GM20431 (cell line): ENCODE measurements around the gene HS3ST3B1.

Experiments used
- in situ Hi-C: fragments of 300-500 bp; cut with MseI, MboI; formaldehyde crosslinking; loops from one replicate; pipeline ENCODE4 v1.15.0; 2020; ENCODE audit warnings: low sequenced_read_pairs; ENCODE audit not compliant: unreplicated experiment

HS3ST3B1 gene

DNA sequence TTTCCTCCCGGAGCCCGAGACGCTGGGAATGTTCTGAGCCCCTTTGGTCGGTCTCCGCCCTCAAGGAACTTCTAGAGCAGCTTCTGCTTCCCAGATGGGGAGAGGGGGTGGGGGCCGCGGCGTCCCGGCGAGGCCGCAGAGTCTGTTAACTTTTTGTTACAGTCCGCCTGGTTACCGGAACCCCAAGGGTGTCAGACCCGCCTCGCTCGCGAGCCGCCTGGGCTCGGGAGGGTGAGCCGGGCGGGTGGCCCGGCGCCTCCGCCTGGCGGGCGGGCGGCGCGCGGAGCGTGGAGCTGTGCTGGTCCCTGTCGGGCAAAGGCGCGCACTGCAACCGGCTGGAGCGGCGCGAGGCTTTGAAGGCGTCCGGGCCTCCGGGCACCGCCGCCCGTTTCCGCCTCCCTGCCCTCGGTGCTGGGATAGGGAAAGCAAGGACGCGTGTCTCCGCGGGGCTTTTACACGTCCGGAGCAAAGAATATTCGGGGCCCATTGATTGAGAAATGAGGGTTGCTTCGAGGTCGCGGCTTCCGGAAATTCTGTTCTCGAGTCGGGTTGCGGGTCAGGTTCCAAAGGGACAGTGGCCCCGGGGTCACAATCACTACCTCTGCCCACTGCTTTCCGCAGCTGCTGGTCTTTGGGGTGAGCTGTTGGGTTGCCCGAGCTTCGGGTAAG lies 1.7 kb downstream of the HS3ST3B1 start:
- in situ Hi-C loops: loop anchor here (25.0 kb wide), 1 partner anchor 715 kb away; no protein-coding TSS in a partner anchor

DNA sequence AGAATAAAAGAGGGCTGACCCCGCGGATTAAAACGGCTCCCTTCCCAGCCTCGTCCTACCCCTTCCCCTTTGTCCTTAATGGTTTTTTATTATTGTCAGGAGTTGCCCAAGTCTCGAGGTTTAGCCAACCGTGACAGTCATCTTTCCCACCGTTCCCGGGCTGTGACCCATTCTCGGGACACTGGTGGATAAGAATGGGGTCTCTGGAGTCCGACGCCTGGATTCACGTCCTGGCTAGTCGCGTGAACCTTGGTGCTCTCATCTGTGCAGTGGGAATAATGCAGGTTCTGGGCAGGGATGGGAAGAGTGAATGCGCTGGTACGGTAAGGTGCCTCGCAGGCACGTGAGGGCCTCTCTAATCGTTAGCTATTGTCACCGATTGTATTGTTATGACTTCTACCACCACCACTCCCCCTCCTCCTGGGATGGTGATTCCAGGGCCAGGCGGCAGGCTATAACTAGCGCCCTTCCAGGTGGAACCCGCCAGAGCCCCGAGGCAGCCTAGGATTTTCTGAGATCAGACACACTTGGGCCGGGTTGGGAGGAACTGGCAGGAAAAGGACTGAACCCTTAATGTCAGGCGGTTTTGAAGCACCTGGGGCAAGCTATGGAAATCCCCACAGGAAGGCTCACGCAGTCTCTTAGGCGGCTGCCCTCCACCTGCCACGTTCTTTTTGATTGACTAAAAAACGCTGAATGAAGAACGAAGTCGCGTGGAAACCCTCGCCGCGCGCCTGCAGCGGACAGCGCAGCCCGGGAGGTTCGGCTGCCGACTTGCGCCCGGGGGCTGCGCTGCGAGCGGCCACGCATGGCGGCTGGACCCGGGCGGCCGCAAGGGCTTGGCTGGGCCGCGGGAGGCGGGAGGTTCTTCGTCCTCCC lies 2.7 kb downstream of the HS3ST3B1 start:
- in situ Hi-C loops: loop anchor here (25.0 kb wide), 1 partner anchor 716 kb away; no protein-coding TSS in a partner anchor

DNA sequence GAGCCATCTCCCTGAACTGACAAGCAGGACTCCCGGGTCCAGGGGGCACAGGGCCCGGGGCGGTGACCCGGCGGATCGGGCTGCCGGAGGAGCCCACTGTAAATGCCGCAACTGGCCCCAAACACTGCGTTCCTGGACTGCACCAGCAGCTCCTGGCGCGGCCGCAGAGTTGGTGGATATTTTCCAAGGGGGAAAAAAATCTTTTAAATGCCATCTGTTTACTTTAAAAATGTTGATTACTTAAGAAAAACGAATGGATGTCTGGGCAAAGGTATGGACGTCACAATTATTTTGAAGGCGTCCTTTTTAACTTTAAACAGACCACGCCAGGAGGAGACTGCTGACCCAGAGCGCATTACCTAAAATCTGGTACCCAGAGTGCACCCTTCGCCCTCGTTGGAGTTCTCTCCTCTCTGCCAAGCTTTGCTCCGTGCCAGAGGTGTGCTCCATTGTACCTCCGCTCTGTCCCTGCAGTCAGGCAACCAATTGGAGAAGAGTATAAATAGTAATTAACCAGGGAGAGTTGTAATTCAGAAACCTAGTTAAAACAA lies 3.4 kb downstream of the HS3ST3B1 start:
- in situ Hi-C loops: loop anchor here (25.0 kb wide), 1 partner anchor 717 kb away; no protein-coding TSS in a partner anchor

DNA sequence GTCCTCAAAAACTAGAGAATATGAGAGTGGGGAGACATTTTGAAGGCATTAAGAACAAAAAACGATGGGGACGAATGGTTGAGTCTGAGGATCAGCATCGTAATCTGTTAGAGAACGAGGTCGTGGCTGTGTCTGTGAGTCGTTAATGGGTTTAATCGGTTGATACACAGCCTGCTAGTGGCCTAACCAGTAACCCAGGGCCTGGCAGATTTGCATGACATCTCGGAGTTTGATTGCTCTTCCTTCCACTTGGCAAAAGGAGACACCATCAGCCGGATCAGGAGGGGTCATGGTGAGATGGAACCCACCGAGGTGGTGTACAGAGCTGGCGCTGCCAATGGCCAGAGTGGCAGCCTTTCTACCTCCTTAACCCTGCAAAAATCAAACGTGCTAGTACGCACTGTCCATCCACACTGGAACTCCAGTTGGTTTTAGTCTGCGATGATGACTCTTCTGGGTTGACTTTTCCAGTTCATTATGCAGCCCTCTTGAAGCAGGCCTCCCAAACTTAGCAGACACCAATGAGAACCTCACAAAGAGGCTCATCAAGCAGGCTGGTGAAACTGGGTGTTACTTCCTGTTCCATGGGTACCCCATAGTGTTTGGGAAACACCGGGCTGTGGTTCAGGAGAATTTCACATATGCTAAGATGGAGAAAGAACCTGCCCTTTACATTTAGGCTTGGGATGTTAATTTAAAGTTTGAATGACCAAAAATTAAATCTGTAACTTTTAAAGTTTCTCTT lies 4.1 kb downstream of the HS3ST3B1 start:
- in situ Hi-C loops: loop anchor here (25.0 kb wide), 1 partner anchor 718 kb away; no protein-coding TSS in a partner anchor

DNA sequence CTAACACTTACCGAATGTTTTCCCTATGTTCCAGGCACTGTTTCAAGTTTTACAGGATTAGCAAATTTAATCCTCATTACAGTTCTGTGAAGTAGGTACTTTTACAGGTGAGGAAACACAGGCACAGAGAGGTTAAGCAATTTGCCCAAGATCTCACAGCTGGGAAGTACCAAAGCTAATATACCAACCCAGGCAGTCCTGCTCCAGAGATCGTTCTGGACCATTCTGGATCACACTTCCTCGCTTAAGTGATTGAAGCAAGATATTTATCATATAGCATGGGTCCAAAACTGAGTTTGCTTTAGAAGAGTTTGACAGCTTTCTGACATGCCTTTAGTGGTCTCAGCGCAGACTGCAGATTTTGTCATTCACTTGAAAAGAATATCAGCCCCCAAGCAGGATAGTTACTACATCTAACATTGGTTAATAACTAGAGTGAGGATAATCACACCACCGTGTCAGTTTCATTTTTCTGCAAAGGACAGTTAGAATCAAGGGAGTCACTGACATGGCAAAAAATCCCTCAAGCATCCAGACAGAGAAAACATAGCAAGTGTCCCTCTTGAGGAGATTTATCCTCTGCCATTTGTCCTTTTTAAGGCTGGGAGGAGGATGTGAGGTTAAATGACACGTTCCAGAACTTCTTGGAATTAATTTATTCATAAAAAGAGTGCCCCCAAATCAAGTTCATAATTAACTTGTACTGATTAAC lies 5.1 kb downstream of the HS3ST3B1 start:
- in situ Hi-C loops: loop anchor here (25.0 kb wide), 1 partner anchor 719 kb away; no protein-coding TSS in a partner anchor

DNA sequence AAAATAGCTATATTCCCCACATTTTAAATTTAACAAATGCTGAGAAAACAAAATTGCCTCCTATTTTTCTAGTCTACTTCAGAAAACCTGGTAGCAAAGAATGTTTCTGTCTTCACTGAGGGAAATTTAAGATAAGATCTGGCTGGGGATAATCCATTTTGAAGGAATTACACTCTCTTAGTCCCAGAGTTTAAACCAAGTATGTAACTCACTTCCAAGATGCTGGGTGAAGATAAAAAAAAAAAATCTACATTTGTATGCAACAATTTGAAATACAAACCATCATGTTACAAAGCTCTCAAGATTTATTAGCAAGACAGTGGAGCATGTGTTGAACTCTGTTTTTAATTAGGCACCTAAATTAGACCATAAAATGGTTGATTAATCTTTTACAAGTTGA lies 5.7 kb downstream of the HS3ST3B1 start:
- in situ Hi-C loops: loop anchor here (25.0 kb wide), 1 partner anchor 719 kb away; no protein-coding TSS in a partner anchor

DNA sequence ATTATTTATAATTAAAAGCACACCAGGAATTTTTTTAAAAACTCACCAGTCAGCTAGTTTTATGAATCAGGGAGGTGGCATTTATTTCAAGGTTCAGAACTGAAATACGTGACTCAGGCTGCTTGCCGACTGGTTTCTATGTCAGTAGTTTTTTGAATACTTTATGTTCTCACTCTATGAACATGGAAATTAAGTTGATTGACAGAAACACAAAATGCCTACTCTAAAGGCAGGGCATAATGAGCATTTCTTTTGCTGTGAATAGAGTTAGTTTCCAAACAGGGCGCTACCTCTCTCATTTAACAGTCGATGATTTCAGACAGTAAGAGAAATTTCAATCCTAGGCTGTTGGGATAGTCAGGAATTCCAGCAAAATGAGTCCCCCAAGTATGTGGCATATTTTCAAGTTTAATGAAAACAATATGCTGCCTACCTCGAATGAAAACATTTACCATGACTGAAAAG lies 6.7 kb downstream of the HS3ST3B1 start:
- in situ Hi-C loops: loop anchor here (25.0 kb wide), 1 partner anchor 720 kb away; no protein-coding TSS in a partner anchor

DNA sequence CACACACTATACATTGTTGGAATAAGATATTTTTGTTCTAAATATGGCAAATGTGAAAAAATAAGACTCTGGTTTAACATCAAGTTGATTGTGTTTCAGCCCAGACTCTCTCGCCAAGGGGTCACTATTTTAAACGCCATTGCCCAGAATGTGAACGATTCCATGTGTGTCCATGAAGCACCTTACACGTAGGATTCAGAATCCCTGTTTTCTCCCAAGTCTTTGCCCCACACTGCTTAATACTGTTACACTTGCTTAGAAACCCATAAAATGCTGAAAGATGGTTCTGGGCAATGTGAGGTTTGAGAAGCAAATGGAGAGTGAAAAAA lies 7.7 kb downstream of the HS3ST3B1 start:
- in situ Hi-C loops: loop anchor here (25.0 kb wide), 1 partner anchor 721 kb away; no protein-coding TSS in a partner anchor

DNA sequence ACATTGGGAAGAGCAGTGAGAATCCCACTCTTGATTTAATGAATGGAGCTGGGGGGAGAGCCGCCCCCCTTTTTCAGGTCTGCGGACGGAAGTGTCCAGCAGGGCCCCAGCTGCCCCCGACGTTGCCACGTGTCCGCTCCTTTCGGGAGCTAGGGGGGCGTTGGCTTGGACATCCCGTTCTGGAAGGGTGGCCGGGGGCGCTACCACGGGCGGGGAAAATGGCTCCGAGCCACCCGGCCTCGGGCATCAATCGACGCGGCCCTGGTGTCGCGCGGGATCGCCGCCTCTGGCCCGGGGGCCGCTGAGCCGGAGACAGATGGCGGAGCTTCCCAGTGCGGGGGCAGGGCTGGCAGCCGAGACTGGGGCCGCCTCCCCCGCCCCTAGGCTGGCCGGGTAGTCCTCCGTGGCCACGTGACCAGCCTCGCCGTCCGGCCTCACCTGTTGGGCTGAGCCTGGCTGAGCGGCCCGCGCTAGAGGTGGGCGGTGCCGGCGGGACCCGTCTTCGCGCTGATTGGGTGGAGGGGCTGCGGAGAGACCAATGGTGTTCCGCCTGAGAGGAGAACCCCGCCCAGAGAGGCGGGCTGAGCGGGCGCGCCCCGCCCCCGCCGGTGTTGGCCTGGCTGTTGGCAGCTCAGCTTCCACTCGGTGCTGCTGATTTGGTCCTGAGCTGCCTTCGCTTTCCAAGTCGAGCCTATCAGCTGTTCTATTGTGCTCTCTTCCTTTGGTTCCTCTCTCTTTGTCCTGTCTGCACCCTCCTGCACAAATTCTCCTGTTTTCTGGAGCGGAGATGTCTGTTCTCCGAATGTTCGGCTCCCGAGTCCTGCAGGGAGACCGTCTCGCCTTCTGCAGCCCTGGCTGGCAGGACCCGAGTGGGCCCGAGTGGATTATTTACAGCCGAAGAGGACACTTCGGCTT lies 8.3 kb downstream of the HS3ST3B1 start:
- in situ Hi-C loops: loop anchor here (25.0 kb wide), 1 partner anchor 722 kb away; no protein-coding TSS in a partner anchor

DNA sequence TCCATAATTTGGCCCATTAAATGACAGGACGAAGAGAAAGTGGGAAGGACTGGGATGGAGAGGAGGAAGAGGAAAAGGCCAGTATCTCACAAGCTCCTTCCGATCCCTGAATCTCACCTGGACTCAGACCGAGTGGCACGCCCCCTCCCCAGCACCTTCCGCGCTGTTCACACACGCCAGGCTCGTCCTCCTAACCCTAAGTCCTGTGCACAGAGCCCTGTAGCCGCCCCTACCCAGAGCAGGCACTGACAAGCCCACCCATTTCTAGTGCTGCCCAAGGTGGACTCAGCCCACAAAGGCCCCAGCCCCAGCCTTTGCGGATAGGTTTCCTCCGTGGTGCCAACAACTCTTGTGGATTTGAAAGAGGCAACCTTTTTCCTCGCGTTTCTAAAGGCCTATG lies 9.2 kb downstream of the HS3ST3B1 start:
- in situ Hi-C loops: loop anchor here (25.0 kb wide), 1 partner anchor 723 kb away; no protein-coding TSS in a partner anchor

DNA sequence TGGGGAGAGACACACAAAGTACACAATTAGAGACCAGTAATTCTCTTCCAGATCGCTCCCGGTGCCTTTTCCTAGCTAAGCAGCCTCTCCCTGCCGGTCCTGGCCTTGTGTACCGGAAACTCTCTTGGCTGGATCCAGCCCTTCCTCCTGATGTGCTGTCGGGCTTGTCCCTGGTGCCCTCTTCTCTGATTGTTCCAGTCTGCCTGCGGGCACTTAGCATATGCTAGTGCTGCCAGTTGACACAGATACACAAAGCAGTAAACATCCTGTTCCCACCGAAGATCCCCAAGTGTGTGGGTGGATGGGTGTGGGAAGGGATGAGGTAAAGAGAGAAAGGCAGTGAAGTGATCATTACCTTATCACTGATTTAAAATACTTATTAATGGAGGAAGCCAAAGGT lies 9.7 kb downstream of the HS3ST3B1 start:
- in situ Hi-C loops: loop anchor here (25.0 kb wide), 1 partner anchor 723 kb away; no protein-coding TSS in a partner anchor

DNA sequence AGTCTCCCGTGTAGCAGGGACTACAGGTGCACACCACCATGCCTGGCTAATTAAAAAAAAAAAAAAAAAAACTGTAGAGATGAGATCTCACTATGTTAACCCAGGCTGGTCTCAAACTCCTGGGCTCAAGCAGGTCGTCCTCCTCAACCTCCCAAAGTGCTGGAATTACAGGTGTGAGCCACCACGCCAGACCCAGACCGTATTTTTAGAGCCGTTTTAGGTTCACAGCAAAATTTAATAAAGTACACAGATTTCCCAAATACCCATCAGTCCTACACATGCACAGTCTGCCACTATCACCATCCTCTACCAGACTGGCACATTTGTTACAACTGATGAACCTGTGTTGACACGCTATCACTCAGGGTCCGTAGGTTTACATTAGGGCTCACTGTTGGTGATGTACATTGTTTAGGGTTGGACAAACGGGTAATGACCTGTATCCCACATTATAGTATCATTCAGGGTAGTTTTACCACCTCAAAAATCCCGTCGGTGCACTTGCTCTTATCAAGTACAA lies 10.4 kb downstream of the HS3ST3B1 start:
- in situ Hi-C loops: loop anchor here (25.0 kb wide), 1 partner anchor 724 kb away; no protein-coding TSS in a partner anchor

DNA sequence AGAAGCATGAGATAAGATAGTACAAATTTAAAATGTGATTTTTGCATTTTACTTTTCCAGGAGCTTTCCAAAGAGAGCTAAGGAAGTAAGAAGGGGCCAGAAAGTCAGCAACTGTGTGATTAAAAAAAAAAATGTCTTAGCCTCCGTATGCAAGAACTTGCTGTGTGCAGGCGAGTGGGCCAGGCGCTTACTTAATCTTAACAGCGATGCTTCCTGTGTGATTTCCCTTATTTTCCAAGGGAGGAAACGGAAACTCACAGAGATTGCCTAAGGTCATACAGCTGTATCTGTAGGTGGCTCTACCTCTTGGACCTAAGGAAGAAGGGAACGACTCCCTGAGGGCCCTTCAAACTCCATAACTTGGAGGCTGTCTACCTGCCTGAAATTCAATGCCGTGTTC lies 11.1 kb downstream of the HS3ST3B1 start:
- in situ Hi-C loops: loop anchor here (25.0 kb wide), 1 partner anchor 725 kb away; no protein-coding TSS in a partner anchor

DNA sequence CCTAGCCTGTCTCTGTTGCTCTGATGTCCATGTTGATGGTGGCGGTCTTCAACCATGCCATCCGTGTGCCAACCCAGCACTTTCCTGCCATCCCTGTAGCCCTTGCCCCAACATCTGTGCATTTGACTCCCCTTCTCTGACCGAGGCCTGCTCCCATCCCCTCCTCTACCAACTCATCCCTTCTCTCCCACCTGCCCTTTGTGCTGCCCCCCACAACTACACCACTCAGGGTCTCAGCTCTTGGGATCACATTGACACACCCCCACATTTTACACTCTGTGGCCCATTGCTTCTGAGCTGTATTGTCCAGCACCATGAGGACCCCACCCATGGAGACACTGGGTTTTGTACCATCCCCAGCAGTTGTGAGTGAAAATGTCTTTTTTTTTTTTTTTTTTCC lies 11.6 kb downstream of the HS3ST3B1 start:
- in situ Hi-C loops: loop anchor here (25.0 kb wide), 1 partner anchor 725 kb away; no protein-coding TSS in a partner anchor

DNA sequence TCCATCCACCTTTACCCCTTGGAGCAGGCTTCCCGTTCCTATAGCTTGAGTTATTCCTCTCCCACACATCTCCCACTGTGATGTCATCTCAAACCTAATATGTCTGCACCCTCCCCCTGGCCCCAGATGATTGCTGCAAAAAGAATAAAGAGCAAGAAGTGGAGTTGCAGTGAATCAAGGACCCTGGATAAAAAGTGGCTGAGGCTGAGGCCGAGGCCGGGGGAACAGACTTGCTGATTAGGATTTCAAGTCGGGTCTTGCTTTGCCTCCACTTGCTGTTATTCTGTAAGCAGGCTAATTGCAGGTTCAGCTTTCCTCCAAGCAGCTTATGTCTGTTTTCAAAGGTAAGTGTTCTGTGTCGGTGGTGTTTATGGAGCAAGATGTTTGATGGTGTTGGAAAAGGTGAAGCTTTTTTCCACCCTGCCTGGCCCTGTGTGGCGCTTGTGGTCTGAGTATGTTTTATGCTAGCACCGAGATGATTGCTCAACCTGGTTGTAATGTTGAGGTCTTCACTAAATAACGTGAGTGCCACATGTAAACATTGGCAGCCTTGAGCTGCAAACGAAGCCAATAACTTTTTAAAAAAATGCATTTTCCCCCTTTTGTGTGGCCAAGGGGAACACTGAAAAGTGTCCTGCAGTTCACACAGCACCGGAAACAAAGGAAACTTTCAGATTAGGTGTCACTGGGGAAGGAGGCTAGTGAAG lies 15.4 kb downstream of the HS3ST3B1 start:
- in situ Hi-C loops: loop anchor here (25.0 kb wide), 1 partner anchor 729 kb away; no protein-coding TSS in a partner anchor

DNA sequence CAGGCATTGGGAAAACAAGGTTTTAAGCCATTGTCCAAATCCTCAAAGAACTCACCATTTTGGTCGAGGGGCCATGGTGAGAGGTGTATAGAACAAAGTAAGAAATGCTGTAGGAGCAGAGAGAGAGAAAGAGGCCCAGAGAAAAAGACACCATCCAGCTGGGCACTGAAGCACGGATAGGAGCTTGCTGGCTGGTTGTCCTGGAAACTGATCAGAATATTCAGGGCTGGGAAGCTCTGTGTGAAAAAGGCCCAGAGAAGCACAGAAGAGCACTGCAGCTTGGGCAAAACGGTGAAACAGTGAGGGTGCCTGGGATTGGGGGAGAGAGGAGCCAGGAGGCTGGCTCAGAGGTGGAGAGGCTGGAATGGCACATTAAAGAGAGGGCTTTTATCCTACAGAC lies 16.5 kb downstream of the HS3ST3B1 start:
- in situ Hi-C loops: loop anchor here (25.0 kb wide), 1 partner anchor 730 kb away; no protein-coding TSS in a partner anchor
